Dermis blood vessel endothelial cell (primary cell): ENCODE measurements around the gene SLC13A5. TPM values are rescaled to one million over a fixed set of nuclear protein-coding genes. Genes with fewer than 3 reads are reported as not detected.
A peak's percentile ranks its signal among the peaks of the same experiment; 100 is the strongest.
"Not testable (repeated sequence)": the region's sequence is repeated elsewhere in the genome, so short reads cannot be mapped to it uniquely, and the experiment has no call there.

Experiments
- DNase-seq: peaks from one replicate; pipeline ENCODE4 v3.0.0; 2010
- total RNA-seq: library from RNA; depleted of rRNA; stranded (reverse); fragments of >200 nt; gene quantifications from 2 replicates; pipeline ENCODE4 v1.2.3, GENCODE V29; 2014

SLC13A5 gene
- not detected in 2 replicates for total RNA-seq

- peak; percentile 24 for DNase-seq
Observed at GRCh38 chr17:6713130-6713917, at the start of gene SLC13A5. SLC13A5 (minus strand) TSS chr17:6713369; CDS start chr17:6713333, 36 bp downstream.

- no peak for DNase-seq
Observed at GRCh38 chr17:6761779-6762178, 48.6 kb upstream of the SLC13A5 start.

- no peak for DNase-seq
Observed at GRCh38 chr17:6757747-6758146, 44.6 kb upstream of the SLC13A5 start.

GRCh38 chr17:6756425-6757031 is 43.4 kb upstream of the SLC13A5 start:
- DNase-seq, result no peak

- peak; percentile 58 for DNase-seq
Observed at GRCh38 chr17:6755731-6756184, 42.6 kb upstream of the SLC13A5 start, which contains the start of gene XAF1. XAF1 (plus strand) TSS chr17:6756046; CDS start chr17:6756079, 33 bp downstream.

- DNase-seq, result no peak
Observed at GRCh38 chr17:6755281-6755680, 42.1 kb upstream of the SLC13A5 start.

GRCh38 chr17:6753546-6753945 is 40.4 kb upstream of the SLC13A5 start:
- peak; percentile 74 for DNase-seq

- DNase-seq, result peak; percentile 92
Observed at GRCh38 chr17:6753006-6753445, 39.9 kb upstream of the SLC13A5 start.

- peak; percentile 95 for DNase-seq
Observed at GRCh38 chr17:6752068-6752909, 39.1 kb upstream of the SLC13A5 start.

GRCh38 chr17:6749519-6749918 is 36.4 kb upstream of the SLC13A5 start:
- peak; percentile 49 for DNase-seq

GRCh38 chr17:6748617-6749016 is 35.4 kb upstream of the SLC13A5 start:
- no peak for DNase-seq

- not testable (repeated sequence) for DNase-seq
Observed at GRCh38 chr17:6746665-6747064, 33.5 kb upstream of the SLC13A5 start.

GRCh38 chr17:6729531-6729930 is 16.4 kb upstream of the SLC13A5 start:
- no peak for DNase-seq

GRCh38 chr17:6724009-6724408 is 10.8 kb upstream of the SLC13A5 start:
- no peak for DNase-seq

GRCh38 chr17:6721744-6722143 is 8.6 kb upstream of the SLC13A5 start:
- no peak for DNase-seq

GRCh38 chr17:6716736-6717135 is 3.6 kb upstream of the SLC13A5 start:
- no peak for DNase-seq

GRCh38 chr17:6714315-6714874 is 1.2 kb upstream of the SLC13A5 start:
- DNase-seq, result no peak

GRCh38 chr17:6713918-6714271 is 726 bp upstream of the SLC13A5 start:
- no peak for DNase-seq

GRCh38 chr17:6712854-6713129 is 377 bp downstream of the SLC13A5 start:
- DNase-seq, result no peak

- no peak for DNase-seq
Observed at GRCh38 chr17:6712058-6712853, 913 bp downstream of the SLC13A5 start.

- DNase-seq, result no peak
Observed at GRCh38 chr17:6711681-6712057, 1.5 kb downstream of the SLC13A5 start.

- DNase-seq, result no peak
Observed at GRCh38 chr17:6711081-6711674, 2.0 kb downstream of the SLC13A5 start.
